ELF-1 (cell line): ENCODE data around the gene FAM228B.

Experiments
- DNase-seq: peaks from one replicate; pipeline ENCODE4 v3.0.0-alpha.2; 2016; ENCODE audit warnings: low read depth, low spot score

The FAM228B gene

GRCh38 chr2:24203787-24204150 lies 80.5 kb downstream of the FAM228B start:
- DNase-seq, result no peak

- no peak for DNase-seq
These were observed 81.2 kb downstream of the FAM228B start for GRCh38 chr2:24204505-24204904.

GRCh38 chr2:24205131-24205530 lies 81.9 kb downstream of the FAM228B start:
- no peak for DNase-seq

- no peak for DNase-seq
These were observed 83.0 kb downstream of the FAM228B start for GRCh38 chr2:24206242-24206641.

GRCh38 chr2:24206714-24207113 lies 83.4 kb downstream of the FAM228B start:
- no peak for DNase-seq

- DNase-seq, result no peak
These were observed 84.1 kb downstream of the FAM228B start for GRCh38 chr2:24207359-24207758.

- no peak for DNase-seq
These were observed 85.2 kb downstream of the FAM228B start for GRCh38 chr2:24208490-24208889.

GRCh38 chr2:24209389-24210105 lies 86.3 kb downstream of the FAM228B start:
- no peak for DNase-seq

- DNase-seq, result no peak
These were observed 86.8 kb downstream of the FAM228B start for GRCh38 chr2:24210106-24210455.

GRCh38 chr2:24210723-24211122 lies 87.5 kb downstream of the FAM228B start:
- DNase-seq, result no peak

- DNase-seq, result no peak
These were observed 88.1 kb downstream of the FAM228B start for GRCh38 chr2:24211408-24211807.

GRCh38 chr2:24214880-24215279 lies 91.6 kb downstream of the FAM228B start:
- DNase-seq, result no peak
